Adrenal gland (tissue), 5 donors: Measurements from ENCODE around the gene FURIN.
"Not testable (repeated sequence)": the region's sequence is repeated elsewhere in the genome, so short reads cannot be mapped to it uniquely, and the experiment has no call there.

Experiments used
- CTCF ChIP-seq, 6 experiments: fragments of 450-650 bp in 4 of 6; fragments of 200-600 bp in 2 of 6; sonication (generic) in 1 of 6; IDR thresholded peaks; 1 replicate in 5 of 6; 2 replicates in 1 of 6; pipeline versions ENCODE4 v1.5.1 to v1.8.0; 2016 to 2021; ENCODE audit warnings: antibody characterized with exemption in 6 of 6, mild to moderate bottlenecking in 2 of 6, moderate library complexity in 1 of 6
- POLR2A ChIP-seq, 2 donors: fragments of 450-650 bp; IDR thresholded peaks; one replicate each; pipeline ENCODE4 v1.6.1; 2017; ENCODE audit warnings: antibody characterized with exemption in 2 of 2, mild to moderate bottlenecking in 2 of 2, moderate library complexity in 1 of 2
- donor health status: DM: no; HTN: no; CAD: no.

GRCh38 chr15:90909449-90909848, 41.1 kb downstream of the FURIN start:
- not testable (repeated sequence) for TF ChIP-seq CTCF, POLR2A (IDR thresholded peaks at IDR 0.05)
